Neuronal stem cell (in vitro differentiated cells): ENCODE measurements around the gene CAPN11.

Experiments used
- DNase-seq: peaks from one replicate; pipeline ENCODE4 v3.0.0-alpha.2; 2013; ENCODE audit warnings: low spot score
- H2AFZ ChIP-seq: one replicate; pipeline ENCODE4 v1.6.1; 2013; ENCODE audit warnings: mild to moderate bottlenecking, low read length, inconsistent platforms
- H2AK5ac ChIP-seq: 2 replicates; pipeline ENCODE4 v1.6.1; 2013; ENCODE audit warnings: low read depth, mild to moderate bottlenecking, inconsistent platforms, low read length, moderate library complexity, mixed read lengths
- H2BK120ac ChIP-seq: 2 replicates; pipeline ENCODE4 v1.6.1; 2013; ENCODE audit warnings: low read depth, mild to moderate bottlenecking, inconsistent platforms, low read length, moderate library complexity, mixed read lengths
- H2BK12ac ChIP-seq: one replicate; pipeline ENCODE4 v1.6.1; 2013; ENCODE audit warnings: low read length, inconsistent platforms
- H2BK15ac ChIP-seq: 2 replicates; pipeline ENCODE4 v1.6.1; 2013; ENCODE audit warnings: mild to moderate bottlenecking, low read length, inconsistent platforms, mixed read lengths
- H2BK5ac ChIP-seq: one replicate; pipeline ENCODE4 v1.6.1; 2013; ENCODE audit warnings: inconsistent platforms, mild to moderate bottlenecking, low read length, moderate library complexity
- H3K14ac ChIP-seq: one replicate; pipeline ENCODE4 v1.6.1; 2013; ENCODE audit warnings: low read length, inconsistent platforms
- H3K18ac ChIP-seq: 2 replicates; pipeline ENCODE4 v1.6.1; 2013; ENCODE audit warnings: low read length, inconsistent platforms
- H3K23ac ChIP-seq: 2 replicates; pipeline ENCODE4 v1.6.1; 2013; ENCODE audit warnings: low read depth, mild to moderate bottlenecking, mixed read lengths, low read length, inconsistent platforms; ENCODE audit not compliant: poor library complexity
- H3K27ac ChIP-seq: replicated peaks from 3 replicates; pipeline ENCODE4 v1.5.1; 2013; ENCODE audit warnings: low read length, inconsistent platforms
- H3K27me3 ChIP-seq, 3 experiments: 2 replicates each; pipeline ENCODE4 v1.6.1; 2013; ENCODE audit warnings: low read length in 3 of 3, mild to moderate bottlenecking in 2 of 3, inconsistent platforms in 1 of 3, low read depth in 1 of 3, mixed read lengths in 1 of 3, moderate library complexity in 1 of 3; ENCODE audit not compliant: control insufficient read depth in 3 of 3, insufficient read depth in 3 of 3
- H3K36me3 ChIP-seq, 2 donors: replicated peaks in 1 of 2; 2 replicates each; pipeline ENCODE4 v1.6.1; 2013; ENCODE audit warnings: low read length in 2 of 2; ENCODE audit not compliant: control insufficient read depth in 2 of 2, insufficient read depth in 2 of 2
- H3K4ac ChIP-seq: 2 replicates; pipeline ENCODE4 v1.6.1; 2013; ENCODE audit warnings: inconsistent platforms, mild to moderate bottlenecking, low read length, moderate library complexity
- H3K4me1 ChIP-seq, 2 donors: 1 replicate in 1 of 2; 2 replicates in 1 of 2; pipeline ENCODE4 v1.6.1; 2013; ENCODE audit warnings: low read length in 2 of 2, low read depth in 1 of 2; ENCODE audit not compliant: control insufficient read depth in 2 of 2, insufficient read depth in 1 of 2
- H3K4me2 ChIP-seq: one replicate; pipeline ENCODE4 v1.6.1; 2013; ENCODE audit warnings: mild to moderate bottlenecking, low read length, inconsistent platforms; ENCODE audit not compliant: insufficient read depth, poor library complexity, severe bottlenecking
- H3K4me3 ChIP-seq, 2 donors: 2 replicates each; pipeline ENCODE4 v1.5.1; 2013; ENCODE audit warnings: low read length in 2 of 2, mild to moderate bottlenecking in 2 of 2, inconsistent platforms in 1 of 2, moderate library complexity in 1 of 2
- H3K79me1 ChIP-seq: one replicate; pipeline ENCODE4 v1.6.1; 2013; ENCODE audit warnings: low read depth, mild to moderate bottlenecking, inconsistent platforms, low read length, moderate library complexity
- H3K9ac ChIP-seq: one replicate; pipeline ENCODE4 v1.6.1; 2013; ENCODE audit warnings: mild to moderate bottlenecking, low read depth, low read length, inconsistent platforms; ENCODE audit not compliant: poor library complexity
- H3K9me3 ChIP-seq, 2 donors: replicated peaks in 1 of 2; 2 replicates each; pipeline versions ENCODE3 to v1.6.1; 2013; ENCODE audit warnings: low read length in 2 of 2, mild to moderate bottlenecking in 2 of 2, inconsistent platforms in 1 of 2, low read depth in 1 of 2, mixed read lengths in 1 of 2, moderate library complexity in 1 of 2; ENCODE audit not compliant: control insufficient read depth in 2 of 2, insufficient read depth in 1 of 2
- H4K8ac ChIP-seq: one replicate; pipeline ENCODE4 v1.6.1; 2013; ENCODE audit warnings: low read depth, mild to moderate bottlenecking, inconsistent platforms, low read length, moderate library complexity
- H4K91ac ChIP-seq: one replicate; pipeline ENCODE4 v1.6.1; 2013; ENCODE audit warnings: low read length, low read depth, mild to moderate bottlenecking, inconsistent platforms; ENCODE audit not compliant: poor library complexity
- WGBS, 2 donors: extraction: QIAGEN DNeasy Blood & Tissue Kit; methylation state at CpG; one replicate each; pipeline ENCODE4 v1.1.7; 2013; ENCODE audit warnings: missing lambda C conversion rate in 2 of 2, mixed read lengths in 1 of 2; ENCODE audit not compliant: insufficient read length in 2 of 2, insufficient replicate concordance in 1 of 2; ENCODE audit errors: extremely low coverage in 2 of 2; 5-methylcytosine and 5-hydroxymethylcytosine counted together

CAPN11 gene

GRCh38 chr6:44178424-44179071, 19.9 kb downstream of the CAPN11 start:
- no CpG with 5 or more reads among the region's 9 CpGs for WGBS, 2 donors

GRCh38 chr6:44179072-44179536, 20.5 kb downstream of the CAPN11 start:
- Histone ChIP-seq H2AK5ac (peak overlapping the region; percentile 89), H3K36me3 (no peaks in the 10 kb centered on the region), H3K4me2 (no peak overlapping the region)

More at GRCh38 chr6:44178424-44179071, 19.9 kb downstream of the CAPN11 start:
- H4K91ac ChIP-seq: no peak overlapping the region
- no peak overlapping the region for H3K4me2 ChIP-seq
- no peak overlapping the region for H4K8ac ChIP-seq
- H3K36me3 ChIP-seq: no peaks in the 10 kb centered on the region
- H3K79me1 ChIP-seq: no peaks in the 10 kb centered on the region
- H2BK15ac ChIP-seq: peak overlapping the region; percentile 67
- H3K9me3 ChIP-seq: no peaks in the 10 kb centered on the region
- no peaks in the 10 kb centered on the region for H3K27me3 ChIP-seq
- H3K27ac ChIP-seq: no peak overlapping the region
- no peak overlapping the region for H3K23ac ChIP-seq
- H2BK12ac ChIP-seq: no peak overlapping the region
- H3K4me3 ChIP-seq: no peak overlapping the region
- H2BK120ac ChIP-seq: no peak overlapping the region
- H2BK5ac ChIP-seq: no peak overlapping the region
- H3K14ac ChIP-seq: no peak overlapping the region
- H3K18ac ChIP-seq: no peak overlapping the region
- H2AK5ac ChIP-seq: peak overlapping the region; percentile 84
- H3K4ac ChIP-seq: no peak overlapping the region
- H3K4me1 ChIP-seq: peaks cover 0 to 9% of the 10 kb centered on the region in 2 donors
- DNase-seq: no peak
- no peak overlapping the region for H2AFZ ChIP-seq
- no peak overlapping the region for H3K9ac ChIP-seq

DNA sequence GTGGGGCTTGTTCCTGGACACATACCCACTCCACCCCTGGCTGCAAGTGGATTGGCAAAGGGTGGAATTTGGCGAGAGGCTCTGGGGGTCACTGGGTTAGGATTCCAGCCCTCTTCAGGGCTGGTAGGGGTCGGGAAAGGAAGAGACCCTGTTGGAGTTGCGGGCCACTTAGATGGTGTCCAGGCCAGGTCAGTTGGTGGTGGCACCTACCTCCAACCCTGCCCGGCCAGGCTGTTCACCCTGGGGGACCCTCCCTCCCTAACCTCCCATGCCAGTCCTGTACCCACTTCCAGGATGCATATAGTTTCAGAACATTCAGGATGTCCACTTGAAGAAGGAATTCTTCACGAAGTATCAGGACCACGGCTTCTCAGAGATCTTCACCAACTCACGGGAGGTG, 21.0 kb downstream of the CAPN11 start:
- WGBS, 2 donors: no CpG with 5 or more reads among the region's 7 CpGs
- H3K4me2 ChIP-seq: no peak overlapping the region
- no peak overlapping the region for H4K8ac ChIP-seq
- H3K14ac ChIP-seq: no peak overlapping the region
- no peaks in the 10 kb centered on the region for H3K36me3 ChIP-seq
- no peaks in the 10 kb centered on the region for H3K27me3 ChIP-seq
- H2BK12ac ChIP-seq: no peak overlapping the region
- H3K4me3 ChIP-seq: no peak overlapping the region
- H3K79me1 ChIP-seq: no peaks in the 10 kb centered on the region
- H3K9ac ChIP-seq: no peak overlapping the region
- no peak overlapping the region for H2AFZ ChIP-seq
- peaks cover 0 to 9% of the 10 kb centered on the region in 2 donors for H3K4me1 ChIP-seq
- peak overlapping the region; percentile 89 for H2AK5ac ChIP-seq
- no peak overlapping the region for H4K91ac ChIP-seq
- H3K9me3 ChIP-seq: no peaks in the 10 kb centered on the region
- H2BK15ac ChIP-seq: no peak overlapping the region
- peak overlapping the region; percentile 7 for H3K18ac ChIP-seq
- no peak overlapping the region for H3K4ac ChIP-seq
- no peak overlapping the region for H2BK5ac ChIP-seq
- no peak overlapping the region for H3K23ac ChIP-seq
- peak overlapping the region; percentile 16 for H2BK120ac ChIP-seq
- DNase-seq: no peak
- H3K27ac ChIP-seq: no peak overlapping the region

More at GRCh38 chr6:44179072-44179536, 20.5 kb downstream of the CAPN11 start:
- Histone ChIP-seq H3K4me1 (peaks cover 0 to 9% of the 10 kb centered on the region in 2 donors), H2AFZ (no peak overlapping the region), H2BK5ac (no peak overlapping the region), H3K27me3 (no peaks in the 10 kb centered on the region), H3K14ac (no peak overlapping the region), H3K23ac (no peak overlapping the region), H3K27ac (no peak overlapping the region), H2BK120ac (no peak overlapping the region), H3K18ac (no peak overlapping the region), H3K9ac (no peak overlapping the region), H3K4ac (no peak overlapping the region), H2BK15ac (no peak overlapping the region), H4K91ac (no peak overlapping the region), H3K4me3 (no peak overlapping the region), H3K9me3 (no peaks in the 10 kb centered on the region), H2BK12ac (no peak overlapping the region), H4K8ac (no peak overlapping the region), H3K79me1 (no peaks in the 10 kb centered on the region)
- WGBS, 2 donors: no CpG with 5 or more reads among the region's 4 CpGs
- DNase-seq: no peak

DNA sequence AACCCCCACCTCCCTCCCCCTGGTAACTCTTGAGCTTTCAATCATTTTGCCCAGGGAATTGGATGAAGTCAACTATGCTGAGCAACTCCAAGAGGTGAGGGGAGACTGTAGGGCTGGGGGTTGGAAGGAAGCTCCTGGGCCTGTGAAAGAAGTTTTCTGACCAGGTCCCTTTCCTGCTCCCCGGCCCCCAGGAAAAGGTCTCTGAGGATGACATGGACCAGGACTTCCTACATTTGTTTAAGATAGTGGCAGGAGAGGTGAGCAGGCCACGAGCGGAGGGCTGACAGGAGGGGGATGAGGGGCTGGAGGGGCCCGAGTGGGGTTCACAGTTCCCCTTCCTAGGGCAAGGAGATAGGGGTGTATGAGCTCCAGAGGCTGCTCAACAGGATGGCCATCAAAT, 21.8 kb downstream of the CAPN11 start:
- Histone ChIP-seq H3K36me3 (no peaks in the 10 kb centered on the region), H3K18ac (no peak overlapping the region), H4K91ac (no peak overlapping the region), H4K8ac (no peak overlapping the region), H2BK120ac (no peak overlapping the region), H3K27me3 (no peaks in the 10 kb centered on the region), H3K9ac (no peak overlapping the region), H3K4me2 (no peak overlapping the region), H2AFZ (no peak overlapping the region), H3K23ac (no peak overlapping the region), H2BK12ac (no peak overlapping the region), H3K4ac (no peak overlapping the region), H2BK5ac (no peak overlapping the region), H3K14ac (no peak overlapping the region), H3K4me1 (peaks cover 0 to 9% of the 10 kb centered on the region in 2 donors), H3K4me3 (no peak overlapping the region), H3K79me1 (no peaks in the 10 kb centered on the region), H2BK15ac (no peak overlapping the region), H3K9me3 (no peaks in the 10 kb centered on the region), H3K27ac (no peak overlapping the region), H2AK5ac (no peak overlapping the region)
- no CpG with 5 or more reads among the region's 4 CpGs for WGBS, 2 donors
- no peak for DNase-seq
